DND-41 (cell line): ENCODE data around the gene POU4F3.
"Not testable (repeated sequence)": the region's sequence is repeated elsewhere in the genome, so short reads cannot be mapped to it uniquely, and the experiment has no call there.

ENCODE experiments used
- ATAC-seq: fragments of 200-7000 bp; cut with Tn5 transposase; 3 replicates; pipeline ENCODE4 v1.9.1; 2021; ENCODE audit warnings: low read depth; ENCODE audit not compliant: insufficient read depth
- DNase-seq: peaks from one replicate; pipeline ENCODE4 v3.0.0-alpha.2; 2020
- H2AFZ ChIP-seq: 2 replicates; pipeline ENCODE4 v1.6.0; 2012; ENCODE audit warnings: low read depth, low read length
- H3K27ac ChIP-seq: 2 replicates; pipeline ENCODE4 v1.5.1; 2012; ENCODE audit warnings: low read length, inconsistent platforms
- H3K27me3 ChIP-seq: fragments of 200-600 bp; sonication (generic); 2 replicates; pipeline ENCODE4 v1.6.0; 2012; ENCODE audit warnings: low read length, mild to moderate bottlenecking, inconsistent platforms; ENCODE audit not compliant: insufficient read depth, poor library complexity
- H3K36me3 ChIP-seq: 2 replicates; pipeline ENCODE4 v1.5.1; 2012; ENCODE audit warnings: low read length, inconsistent platforms; ENCODE audit not compliant: insufficient read depth
- H3K4me1 ChIP-seq: 2 replicates; pipeline ENCODE4 v1.5.1; 2012; ENCODE audit warnings: mild to moderate bottlenecking, low read length; ENCODE audit not compliant: insufficient read depth
- H3K4me2 ChIP-seq: 2 replicates; pipeline ENCODE4 v1.6.0; 2012; ENCODE audit warnings: mild to moderate bottlenecking, moderate library complexity, low read length, inconsistent platforms; ENCODE audit not compliant: insufficient read depth
- H3K4me3 ChIP-seq, 2 experiments: fragments of 200-600 bp in 1 of 2; shearing (Covaris generic) in 1 of 2; 2 replicates each; pipeline ENCODE4 v1.5.1; 2012 to 2016; ENCODE audit warnings: inconsistent platforms in 2 of 2, low read length in 2 of 2, mild to moderate bottlenecking in 2 of 2, low read depth in 1 of 2, moderate library complexity in 1 of 2
- H3K79me2 ChIP-seq: 2 replicates; pipeline ENCODE4 v1.6.0; 2012; ENCODE audit warnings: low read length, inconsistent platforms; ENCODE audit not compliant: insufficient read depth
- H3K9ac ChIP-seq: 2 replicates; pipeline ENCODE4 v1.6.0; 2012; ENCODE audit warnings: low read depth, mild to moderate bottlenecking, inconsistent platforms, low read length, moderate library complexity
- H3K9me3 ChIP-seq: 2 replicates; pipeline ENCODE4 v1.5.1; 2012; ENCODE audit warnings: low read length, moderate library complexity, mild to moderate bottlenecking, inconsistent platforms; ENCODE audit not compliant: insufficient read depth, severe bottlenecking
- H4K20me1 ChIP-seq: 2 replicates; pipeline ENCODE4 v1.6.0; 2012; ENCODE audit warnings: low read length; ENCODE audit not compliant: insufficient read depth
- EZH2 ChIP-seq: IDR thresholded peaks from 3 replicates; pipeline ENCODE4 v1.6.1; 2012; ENCODE audit warnings: borderline replicate concordance, low read depth, mild to moderate bottlenecking, moderate library complexity, low read length, inconsistent platforms; ENCODE audit not compliant: severe bottlenecking
- TF ChIP-seq, protein P1 (sequence below): IDR thresholded peaks from 2 replicates; pipeline ENCODE4 v1.5.1; 2012; ENCODE audit warnings: borderline replicate concordance, low read length, moderate library complexity, mild to moderate bottlenecking; ENCODE audit not compliant: poor library complexity, severe bottlenecking; ENCODE audit errors: extremely low read depth

The POU4F3 gene

DNA sequence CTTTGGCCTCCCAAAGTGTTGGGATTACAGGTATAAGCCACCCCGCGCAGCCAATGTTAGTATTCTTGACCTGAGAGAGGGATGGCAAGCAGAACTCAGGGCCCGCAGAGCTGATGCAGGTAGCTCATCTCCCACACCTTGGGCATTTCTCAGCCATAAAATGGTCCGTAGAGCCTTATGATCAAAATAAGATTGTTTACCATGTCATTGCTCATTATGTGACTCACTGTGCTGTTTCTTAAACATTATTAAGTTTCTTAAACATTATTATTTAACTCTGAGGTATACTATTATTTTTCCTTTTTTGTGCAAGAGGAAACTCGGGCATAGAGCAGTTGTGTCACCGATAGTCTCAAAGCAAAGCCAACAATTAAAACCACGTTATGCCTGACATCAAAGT is 42.4 kb upstream of the POU4F3 start:
- no peak overlapping the region for H3K4me2 ChIP-seq
- no peaks in the 10 kb centered on the region for H3K9me3 ChIP-seq
- H3K79me2 ChIP-seq = no peaks in the 10 kb centered on the region
- H3K9ac ChIP-seq = no peak overlapping the region
- H3K36me3 ChIP-seq = no peaks in the 10 kb centered on the region
- no peak for ATAC-seq
- no peaks in the 10 kb centered on the region for H3K4me1 ChIP-seq
- no peak overlapping the region for H3K4me3 ChIP-seq
- no peak for TF ChIP-seq EZH2
- TF ChIP-seq, protein P1, sequence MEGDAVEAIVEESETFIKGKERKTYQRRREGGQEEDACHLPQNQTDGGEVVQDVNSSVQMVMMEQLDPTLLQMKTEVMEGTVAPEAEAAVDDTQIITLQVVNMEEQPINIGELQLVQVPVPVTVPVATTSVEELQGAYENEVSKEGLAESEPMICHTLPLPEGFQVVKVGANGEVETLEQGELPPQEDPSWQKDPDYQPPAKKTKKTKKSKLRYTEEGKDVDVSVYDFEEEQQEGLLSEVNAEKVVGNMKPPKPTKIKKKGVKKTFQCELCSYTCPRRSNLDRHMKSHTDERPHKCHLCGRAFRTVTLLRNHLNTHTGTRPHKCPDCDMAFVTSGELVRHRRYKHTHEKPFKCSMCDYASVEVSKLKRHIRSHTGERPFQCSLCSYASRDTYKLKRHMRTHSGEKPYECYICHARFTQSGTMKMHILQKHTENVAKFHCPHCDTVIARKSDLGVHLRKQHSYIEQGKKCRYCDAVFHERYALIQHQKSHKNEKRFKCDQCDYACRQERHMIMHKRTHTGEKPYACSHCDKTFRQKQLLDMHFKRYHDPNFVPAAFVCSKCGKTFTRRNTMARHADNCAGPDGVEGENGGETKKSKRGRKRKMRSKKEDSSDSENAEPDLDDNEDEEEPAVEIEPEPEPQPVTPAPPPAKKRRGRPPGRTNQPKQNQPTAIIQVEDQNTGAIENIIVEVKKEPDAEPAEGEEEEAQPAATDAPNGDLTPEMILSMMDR = no peak
- H2AFZ ChIP-seq = no peak overlapping the region
- no peak for DNase-seq
- no peak overlapping the region for H3K27ac ChIP-seq
- H4K20me1 ChIP-seq = no peaks in the 10 kb centered on the region
- H3K27me3 ChIP-seq = no peaks in the 10 kb centered on the region

DNA sequence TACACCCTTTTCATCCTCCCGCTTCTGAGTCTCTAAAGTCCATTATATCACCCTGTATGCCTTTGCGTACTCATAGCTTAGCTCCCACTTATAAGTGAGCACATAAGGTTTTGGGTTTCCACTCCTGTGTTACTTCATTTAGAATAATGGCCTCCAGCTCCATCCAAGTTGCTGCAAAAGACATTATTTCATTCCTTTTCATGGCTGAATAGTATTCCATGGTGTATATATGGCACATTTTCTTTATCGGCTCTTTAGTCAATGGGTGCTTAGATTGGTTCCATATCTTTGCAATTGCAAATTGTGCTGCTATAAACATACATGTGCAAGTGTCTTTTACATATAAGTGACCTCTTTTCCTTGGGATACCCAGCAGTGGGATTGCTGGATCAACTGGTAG is 39.7 kb upstream of the POU4F3 start:
- H3K36me3 ChIP-seq, H3K4me1 ChIP-seq, H4K20me1 ChIP-seq, H3K4me2 ChIP-seq, H3K9ac ChIP-seq, H3K9me3 ChIP-seq, ATAC-seq, H3K27ac ChIP-seq, DNase-seq, H3K27me3 ChIP-seq, H2AFZ ChIP-seq, H3K79me2 ChIP-seq, H3K4me3 ChIP-seq: not testable (repeated sequence)

DNA sequence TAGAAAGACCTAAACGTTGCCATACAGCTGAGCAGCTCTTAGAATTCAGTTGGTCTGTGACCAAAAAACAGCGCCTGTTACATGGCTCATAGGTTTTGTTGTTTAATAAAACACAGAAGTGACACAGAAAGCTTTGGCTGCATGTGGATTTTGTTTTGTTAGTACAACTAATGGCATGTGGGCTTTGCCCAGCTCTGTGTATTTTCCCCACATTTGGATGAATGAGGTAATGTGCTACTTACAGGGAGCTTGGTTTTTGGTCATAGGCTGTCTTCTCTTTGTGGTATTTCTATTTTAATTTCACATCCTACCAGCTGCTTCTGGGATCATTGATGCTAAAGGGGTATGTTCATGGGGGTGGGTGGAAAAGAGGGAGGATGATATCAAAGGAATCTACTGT is 37.0 kb upstream of the POU4F3 start:
- no peaks in the 10 kb centered on the region for H4K20me1 ChIP-seq
- H3K79me2 ChIP-seq = no peaks in the 10 kb centered on the region
- H3K9me3 ChIP-seq = no peaks in the 10 kb centered on the region
- no peaks in the 10 kb centered on the region for H3K36me3 ChIP-seq
- no peak for TF ChIP-seq EZH2
- TF ChIP-seq, protein P1 = no peak
- H3K4me1 ChIP-seq = no peaks in the 10 kb centered on the region
- no peak overlapping the region for H3K9ac ChIP-seq
- DNase-seq = no peak
- no peak overlapping the region for H2AFZ ChIP-seq
- H3K4me2 ChIP-seq = no peak overlapping the region
- no peak overlapping the region for H3K4me3 ChIP-seq
- ATAC-seq = no peak
- H3K27me3 ChIP-seq = no peaks in the 10 kb centered on the region
- H3K27ac ChIP-seq = no peak overlapping the region

DNA sequence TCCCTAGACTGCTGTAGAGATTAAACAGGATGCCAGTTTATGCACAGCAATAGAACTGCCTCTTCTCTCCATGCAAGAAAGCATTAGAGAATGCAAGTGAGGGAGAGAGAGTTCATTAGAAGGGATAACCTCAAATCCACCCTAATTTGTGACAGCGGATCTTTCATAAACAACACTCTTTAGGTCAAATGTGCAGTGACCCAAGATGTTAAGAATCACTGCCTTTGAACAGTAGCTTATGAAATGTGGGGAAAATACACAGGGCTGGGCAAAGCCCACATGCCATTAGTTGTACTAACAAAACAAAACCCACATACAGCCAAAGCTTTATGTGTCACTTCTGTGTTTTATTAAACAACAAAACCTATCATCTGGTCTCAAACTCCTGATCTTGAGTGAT is 36.2 kb upstream of the POU4F3 start:
- H3K27me3 ChIP-seq = no peaks in the 10 kb centered on the region
- no peaks in the 10 kb centered on the region for H3K9me3 ChIP-seq
- ATAC-seq (no peak), DNase-seq (no peak)
- no peak overlapping the region for H3K27ac ChIP-seq
- H3K36me3 ChIP-seq = no peaks in the 10 kb centered on the region
- H3K9ac ChIP-seq = no peak overlapping the region
- no peak overlapping the region for H2AFZ ChIP-seq
- no peaks in the 10 kb centered on the region for H3K4me1 ChIP-seq
- H3K79me2 ChIP-seq = no peaks in the 10 kb centered on the region
- no peak for TF ChIP-seq EZH2
- TF ChIP-seq, protein P1 = no peak
- no peak overlapping the region for H3K4me2 ChIP-seq
- no peak overlapping the region for H3K4me3 ChIP-seq
- no peaks in the 10 kb centered on the region for H4K20me1 ChIP-seq
